ENCODE data around the gene CAPRIN2.

CAPRIN2 gene

GRCh38 chr12:30794020-30794419, 39.3 kb upstream of the CAPRIN2 start:
- H3K4me3 ChIP-seq (ENCODE audit: control insufficient read depth in 1 of 7, extremely low read depth in 1 of 7, insufficient read depth in 4 of 7, low read depth in 2 of 7, low read length in 6 of 7), result no peak overlapping the region
- no peaks in the 10 kb centered on the region for H3K36me3 ChIP-seq (ENCODE audit: control insufficient read depth in 4 of 4, insufficient read depth in 4 of 4, low read length in 3 of 4)
- no peak for DNase-seq
- POLR2A ChIA-PET, result no interaction called here
- H3K4me1 ChIP-seq (ENCODE audit: control extremely low read depth in 1 of 4, control insufficient read depth in 4 of 4, insufficient read depth in 4 of 4, low read length in 3 of 4), result peaks cover 0 to 23% (median 17%) of the 10 kb centered on the region in 4 experiments
- WGBS (ENCODE audit: insufficient coverage), result 100% methylated on average over 2 of the region's 3 CpGs
- H3K27me3 ChIP-seq (replicated peaks in 2 of 5; ENCODE audit: control insufficient read depth in 4 of 5, insufficient read depth in 5 of 5, low read length in 4 of 5), result peaks cover 8 to 38% (median 18%) of the 10 kb centered on the region in 5 experiments
- CTCF ChIA-PET, result interaction anchor here (2.5 kb wide), 1 partner anchor 40 kb away, joined by 9 read pairs; the partner anchor contains the start of gene CAPRIN2
- no peaks in the 10 kb centered on the region for H3K9me3 ChIP-seq (ENCODE audit: control extremely low read depth in 1 of 5, control insufficient read depth in 4 of 5, insufficient read depth in 2 of 5, low read depth in 1 of 5, low read length in 4 of 5)
- no peak overlapping the region for H3K27ac ChIP-seq (ENCODE audit: insufficient read depth in 1 of 2, low read depth in 1 of 2, low read length in 2 of 2, poor library complexity in 1 of 2, severe bottlenecking in 2 of 2)

DNA sequence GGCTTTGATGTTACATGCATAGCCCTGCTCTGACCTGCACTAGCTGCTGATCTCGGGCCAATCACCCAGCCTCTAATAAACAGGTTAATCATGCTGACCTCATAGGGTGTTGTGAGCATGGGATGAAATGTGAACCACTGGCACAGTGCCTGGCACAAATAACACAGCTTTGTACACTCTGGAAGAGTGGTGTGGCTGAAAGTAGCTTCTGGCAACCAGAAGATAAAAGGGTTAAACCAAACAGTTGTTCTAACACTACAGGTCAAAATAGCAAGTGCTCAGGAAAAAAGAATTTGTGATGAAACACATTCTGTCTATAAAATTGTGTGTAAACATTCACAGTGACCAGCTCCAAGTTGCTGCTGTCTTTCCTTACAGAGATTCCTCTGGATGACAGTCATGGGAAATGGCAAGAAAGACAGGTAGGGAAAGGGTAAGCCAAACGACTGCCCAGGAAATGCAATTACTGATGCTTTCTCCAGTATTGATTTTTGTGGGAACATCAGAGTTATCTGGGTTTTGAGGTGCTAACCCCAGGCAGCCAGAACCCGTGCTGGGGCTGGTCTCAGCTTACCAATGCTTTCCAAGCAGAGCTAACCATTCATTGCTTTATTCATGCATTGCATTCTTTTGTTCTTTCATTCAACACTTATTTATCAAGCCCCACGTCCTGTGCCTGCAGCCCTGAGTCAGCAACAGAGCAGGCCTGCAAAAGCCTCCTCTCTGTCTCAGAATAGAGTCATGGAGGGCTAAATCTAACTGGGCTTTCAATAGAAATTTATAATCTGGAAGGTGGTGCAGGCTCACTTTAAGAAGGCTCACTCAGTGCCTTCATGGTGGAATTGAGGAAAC, 38.1 kb upstream of the CAPRIN2 start:
- Histone ChIP-seq H3K27me3 (replicated peaks in 2 of 5; ENCODE audit: control insufficient read depth in 4 of 5, insufficient read depth in 5 of 5, low read length in 4 of 5) (peaks cover 2 to 32% (median 15%) of the 10 kb centered on the region in 5 experiments), H3K36me3 (ENCODE audit: control insufficient read depth in 4 of 4, insufficient read depth in 4 of 4, low read length in 3 of 4) (no peaks in the 10 kb centered on the region), H3K4me1 (ENCODE audit: control extremely low read depth in 1 of 4, control insufficient read depth in 4 of 4, insufficient read depth in 4 of 4, low read length in 3 of 4) (peaks cover 0 to 23% (median 17%) of the 10 kb centered on the region in 4 experiments), H3K4me3 (ENCODE audit: control insufficient read depth in 1 of 7, extremely low read depth in 1 of 7, insufficient read depth in 4 of 7, low read depth in 2 of 7, low read length in 6 of 7) (no peak overlapping the region), H3K27ac (ENCODE audit: insufficient read depth in 1 of 2, low read depth in 1 of 2, low read length in 2 of 2, poor library complexity in 1 of 2, severe bottlenecking in 2 of 2) (no peak overlapping the region), H3K9me3 (ENCODE audit: control extremely low read depth in 1 of 5, control insufficient read depth in 4 of 5, insufficient read depth in 2 of 5, low read depth in 1 of 5, low read length in 4 of 5) (no peaks in the 10 kb centered on the region)
- CTCF ChIA-PET, result interaction anchor here (0.7 to 2.5 kb wide), 2 partner anchors 10 to 39 kb away, joined by 3 to 9 read pairs; partner anchors contain the start of gene CAPRIN2
- DNase-seq, result no peak
- POLR2A ChIA-PET, result interaction anchor here (1.1 kb wide), 1 partner anchor 38 kb away, joined by 4 read pairs; the partner anchor contains the start of gene CAPRIN2
- WGBS (ENCODE audit: insufficient coverage), result 79% methylated on average over 3 of the region's 4 CpGs

DNA sequence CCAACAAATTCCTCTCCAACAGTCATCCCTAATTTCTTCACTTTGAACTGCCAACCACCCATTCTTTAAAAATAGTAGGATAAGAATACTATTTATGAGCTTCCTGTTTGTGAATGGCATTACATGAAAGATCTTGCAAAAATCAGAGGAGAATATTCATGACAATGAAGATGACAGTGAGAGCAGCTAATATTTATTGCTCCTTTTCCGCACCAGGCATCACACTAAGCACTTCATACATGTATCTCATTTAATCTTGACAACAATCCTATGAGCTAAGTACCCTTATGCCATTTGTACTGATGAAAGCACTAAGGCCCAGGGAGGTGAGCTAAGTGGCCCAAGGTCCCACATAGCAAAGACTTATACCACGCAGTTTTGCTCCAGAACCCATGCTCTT, 37.3 kb upstream of the CAPRIN2 start:
- Histone ChIP-seq H3K4me1 (ENCODE audit: control extremely low read depth in 1 of 4, control insufficient read depth in 4 of 4, insufficient read depth in 4 of 4, low read length in 3 of 4) (peaks cover 0 to 22% (median 17%) of the 10 kb centered on the region in 4 experiments), H3K4me3 (ENCODE audit: control insufficient read depth in 1 of 7, extremely low read depth in 1 of 7, insufficient read depth in 4 of 7, low read depth in 2 of 7, low read length in 6 of 7) (no peak overlapping the region), H3K36me3 (ENCODE audit: control insufficient read depth in 4 of 4, insufficient read depth in 4 of 4, low read length in 3 of 4) (no peaks in the 10 kb centered on the region), H3K27me3 (replicated peaks in 2 of 5; ENCODE audit: control insufficient read depth in 4 of 5, insufficient read depth in 5 of 5, low read length in 4 of 5) (peaks cover 2 to 24% (median 15%) of the 10 kb centered on the region in 5 experiments), H3K9me3 (ENCODE audit: control extremely low read depth in 1 of 5, control insufficient read depth in 4 of 5, insufficient read depth in 2 of 5, low read depth in 1 of 5, low read length in 4 of 5) (no peaks in the 10 kb centered on the region), H3K27ac (ENCODE audit: insufficient read depth in 1 of 2, low read depth in 1 of 2, low read length in 2 of 2, poor library complexity in 1 of 2, severe bottlenecking in 2 of 2) (no peak overlapping the region)
- WGBS (ENCODE audit: insufficient coverage), result 100% methylated on average over 1 of the region's 2 CpGs
- CTCF ChIA-PET, result interaction anchor here (2.5 kb wide), 1 partner anchor 38 kb away, joined by 9 read pairs; the partner anchor contains the start of gene CAPRIN2
- POLR2A ChIA-PET, result interaction anchor here (1.1 kb wide), 1 partner anchor 37 kb away, joined by 4 read pairs; the partner anchor contains the start of gene CAPRIN2
- no peak for DNase-seq

DNA sequence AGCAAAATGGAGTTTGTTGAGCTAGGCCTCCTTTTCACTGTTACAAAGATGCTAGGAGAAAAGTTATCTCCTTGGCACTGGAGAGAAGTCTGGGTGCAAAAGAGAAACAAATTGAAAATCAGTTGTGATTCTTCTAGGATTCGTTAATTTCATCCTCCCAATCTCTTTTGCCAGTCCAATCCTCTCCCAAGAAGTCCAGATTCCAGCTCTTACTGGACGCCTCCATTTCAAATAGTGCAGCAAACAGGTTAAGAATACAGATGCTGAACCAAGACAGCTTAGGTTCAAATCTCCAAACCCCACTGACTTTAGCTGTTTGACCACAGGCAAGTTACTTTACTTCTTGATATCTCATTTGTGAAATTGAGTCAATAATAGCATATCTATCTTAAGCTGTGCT, 34.0 kb upstream of the CAPRIN2 start:
- H3K27me3 ChIP-seq (replicated peaks in 2 of 5; ENCODE audit: control insufficient read depth in 4 of 5, insufficient read depth in 5 of 5, low read length in 4 of 5), result peaks cover 0 to 6% (median 0%) of the 10 kb centered on the region in 5 experiments
- ChIA-PET POLR2A (no interaction called here), CTCF (interaction anchor here (0.7 to 1.4 kb wide), 2 partner anchors 11 to 35 kb away, joined by 3 to 4 read pairs; no protein-coding TSS in a partner anchor)
- H3K9me3 ChIP-seq (ENCODE audit: control extremely low read depth in 1 of 5, control insufficient read depth in 4 of 5, insufficient read depth in 2 of 5, low read depth in 1 of 5, low read length in 4 of 5), result peaks cover 0 to 6% (median 3%) of the 10 kb centered on the region in 5 experiments
- H3K4me3 ChIP-seq (ENCODE audit: control insufficient read depth in 1 of 7, extremely low read depth in 1 of 7, insufficient read depth in 4 of 7, low read depth in 2 of 7, low read length in 6 of 7), result no peak overlapping the region
- no peak overlapping the region for H3K27ac ChIP-seq (ENCODE audit: insufficient read depth in 1 of 2, low read depth in 1 of 2, low read length in 2 of 2, poor library complexity in 1 of 2, severe bottlenecking in 2 of 2)
- H3K36me3 ChIP-seq (ENCODE audit: control insufficient read depth in 4 of 4, insufficient read depth in 4 of 4, low read length in 3 of 4), result no peaks in the 10 kb centered on the region
- no peak for DNase-seq
- H3K4me1 ChIP-seq (ENCODE audit: control extremely low read depth in 1 of 4, control insufficient read depth in 4 of 4, insufficient read depth in 4 of 4, low read length in 3 of 4), result no peaks in the 10 kb centered on the region
- WGBS (ENCODE audit: insufficient coverage), result 100% methylated on average over 2 of the region's 2 CpGs

- Histone ChIP-seq H3K4me1 (ENCODE audit: control extremely low read depth in 1 of 4, control insufficient read depth in 4 of 4, insufficient read depth in 4 of 4, low read length in 3 of 4) (no peaks in the 10 kb centered on the region), H3K27ac (ENCODE audit: insufficient read depth in 1 of 2, low read depth in 1 of 2, low read length in 2 of 2, poor library complexity in 1 of 2, severe bottlenecking in 2 of 2) (no peak overlapping the region), H3K4me3 (ENCODE audit: control insufficient read depth in 1 of 7, extremely low read depth in 1 of 7, insufficient read depth in 4 of 7, low read depth in 2 of 7, low read length in 6 of 7) (no peak overlapping the region), H3K27me3 (replicated peaks in 2 of 5; ENCODE audit: control insufficient read depth in 4 of 5, insufficient read depth in 5 of 5, low read length in 4 of 5) (no peaks in the 10 kb centered on the region), H3K9me3 (ENCODE audit: control extremely low read depth in 1 of 5, control insufficient read depth in 4 of 5, insufficient read depth in 2 of 5, low read depth in 1 of 5, low read length in 4 of 5) (peaks cover 0 to 8% (median 3%) of the 10 kb centered on the region in 5 experiments), H3K36me3 (ENCODE audit: control insufficient read depth in 4 of 4, insufficient read depth in 4 of 4, low read length in 3 of 4) (no peaks in the 10 kb centered on the region)
- POLR2A ChIA-PET, result no interaction called here
- DNase-seq, result no peak
- CTCF ChIA-PET, result no interaction called here
- WGBS (ENCODE audit: insufficient coverage), result 100% methylated on average over 1 of the region's 2 CpGs
Measured at GRCh38 chr12:30785630-30786029, 30.9 kb upstream of the CAPRIN2 start.

- CTCF ChIA-PET, result no interaction called here
Measured at GRCh38 chr12:30784508-30784907, 29.8 kb upstream of the CAPRIN2 start.

GRCh38 chr12:30783946-30784345, 29.2 kb upstream of the CAPRIN2 start:
- ChIA-PET CTCF (no interaction called here), POLR2A (no interaction called here)
- Histone ChIP-seq H3K27ac (ENCODE audit: insufficient read depth in 1 of 2, low read depth in 1 of 2, low read length in 2 of 2, poor library complexity in 1 of 2, severe bottlenecking in 2 of 2) (no peak overlapping the region), H3K36me3 (ENCODE audit: control insufficient read depth in 4 of 4, insufficient read depth in 4 of 4, low read length in 3 of 4) (no peaks in the 10 kb centered on the region), H3K9me3 (ENCODE audit: control extremely low read depth in 1 of 5, control insufficient read depth in 4 of 5, insufficient read depth in 2 of 5, low read depth in 1 of 5, low read length in 4 of 5) (peaks cover 0 to 13% (median 3%) of the 10 kb centered on the region in 5 experiments), H3K4me1 (ENCODE audit: control extremely low read depth in 1 of 4, control insufficient read depth in 4 of 4, insufficient read depth in 4 of 4, low read length in 3 of 4) (no peaks in the 10 kb centered on the region), H3K27me3 (replicated peaks in 2 of 5; ENCODE audit: control insufficient read depth in 4 of 5, insufficient read depth in 5 of 5, low read length in 4 of 5) (no peaks in the 10 kb centered on the region), H3K4me3 (ENCODE audit: control insufficient read depth in 1 of 7, extremely low read depth in 1 of 7, insufficient read depth in 4 of 7, low read depth in 2 of 7, low read length in 6 of 7) (no peak overlapping the region)
- DNase-seq, result no peak
- no CpG with 5 or more reads among the region's 2 CpGs for WGBS (ENCODE audit: insufficient coverage)

More at GRCh38 chr12:30784508-30784907, 29.8 kb upstream of the CAPRIN2 start:
- H3K4me1 ChIP-seq (ENCODE audit: control extremely low read depth in 1 of 4, control insufficient read depth in 4 of 4, insufficient read depth in 4 of 4, low read length in 3 of 4), result no peaks in the 10 kb centered on the region
- no peaks in the 10 kb centered on the region for H3K27me3 ChIP-seq (replicated peaks in 2 of 5; ENCODE audit: control insufficient read depth in 4 of 5, insufficient read depth in 5 of 5, low read length in 4 of 5)
- POLR2A ChIA-PET, result no interaction called here
- DNase-seq, result no peak
- no CpG with 5 or more reads among the region's 1 CpG for WGBS (ENCODE audit: insufficient coverage)
- H3K36me3 ChIP-seq (ENCODE audit: control insufficient read depth in 4 of 4, insufficient read depth in 4 of 4, low read length in 3 of 4), result no peaks in the 10 kb centered on the region
- no peak overlapping the region for H3K4me3 ChIP-seq (ENCODE audit: control insufficient read depth in 1 of 7, extremely low read depth in 1 of 7, insufficient read depth in 4 of 7, low read depth in 2 of 7, low read length in 6 of 7)
- no peak overlapping the region for H3K27ac ChIP-seq (ENCODE audit: insufficient read depth in 1 of 2, low read depth in 1 of 2, low read length in 2 of 2, poor library complexity in 1 of 2, severe bottlenecking in 2 of 2)
- peaks cover 0 to 13% (median 3%) of the 10 kb centered on the region in 5 experiments for H3K9me3 ChIP-seq (ENCODE audit: control extremely low read depth in 1 of 5, control insufficient read depth in 4 of 5, insufficient read depth in 2 of 5, low read depth in 1 of 5, low read length in 4 of 5)

Measured in common myeloid progenitor, CD34-positive (primary cell).